OCI-LY7 (cell line): ENCODE data around the gene KBTBD4. TPM values are rescaled to one million over a fixed set of nuclear protein-coding genes. Genes with fewer than 3 reads are reported as not detected.
A peak's percentile ranks its signal among the peaks of the same experiment; 100 is the strongest.

Source experiments
- BruUV-seq: library from RNA; stranded (reverse); fragments of 400-500 nt; replicated peaks from 2 replicates; lab custom pipeline; 2021; lab: Mats Ljungman, UMichigan
- CTCF ChIA-PET: fragments of 300-600 bp; sonication (Branson Sonifier 250); formaldehyde crosslinking; loops from one replicate; lab custom pipeline; 2022; ENCODE audit warnings: antibody characterized with exemption; ENCODE audit not compliant: unreplicated experiment; lab: Charles Lee
- POLR2A ChIA-PET: fragments of 300-600 bp; sonication (Branson Sonifier 250); formaldehyde crosslinking; loops from one replicate; lab custom pipeline; 2022; ENCODE audit warnings: antibody characterized with exemption; lab: Charles Lee
- DNase-seq: peaks from one replicate; pipeline ENCODE4 v3.0.0-alpha.2; 2015; ENCODE audit warnings: low spot score
- H2AFZ ChIP-seq: fragments of 200-600 bp; sonication (generic), shearing (Covaris generic); 2 replicates; pipeline ENCODE4 v1.6.1; 2014; ENCODE audit warnings: mild to moderate bottlenecking, antibody characterized with exemption, low read length, moderate library complexity
- H3K27ac ChIP-seq: fragments of 200-600 bp; sonication (generic); 2 replicates; pipeline ENCODE4 v1.5.1; 2014; ENCODE audit warnings: mixed run types, low read depth, mild to moderate bottlenecking, moderate library complexity, low read length, inconsistent platforms; ENCODE audit not compliant: poor library complexity, severe bottlenecking
- H3K36me3 ChIP-seq: fragments of 200-600 bp; sonication (generic); 2 replicates; pipeline ENCODE4 v1.6.1; 2014; ENCODE audit warnings: mild to moderate bottlenecking, antibody characterized with exemption, low read length, moderate library complexity, mixed read lengths; ENCODE audit not compliant: insufficient read depth
- H3K4me1 ChIP-seq: fragments of 200-600 bp; sonication (generic); 2 replicates; pipeline ENCODE4 v1.5.1; 2014; ENCODE audit warnings: mild to moderate bottlenecking, low read length; ENCODE audit not compliant: insufficient read depth, poor library complexity, severe bottlenecking
- H3K4me2 ChIP-seq: fragments of 200-600 bp; sonication (generic); 2 replicates; pipeline ENCODE4 v1.6.1; 2014; ENCODE audit warnings: mild to moderate bottlenecking, low read length
- H3K4me3 ChIP-seq: fragments of 200-600 bp; sonication (generic); 2 replicates; pipeline ENCODE4 v1.5.1; 2014; ENCODE audit warnings: mild to moderate bottlenecking, low read depth, low read length; ENCODE audit not compliant: poor library complexity, severe bottlenecking
- H3K79me2 ChIP-seq: fragments of 200-600 bp; sonication (generic); 2 replicates; pipeline ENCODE4 v1.6.1; 2016; ENCODE audit warnings: low read depth, mild to moderate bottlenecking, low read length, moderate library complexity, mixed read lengths; ENCODE audit not compliant: insufficient read depth
- H3K9me2 ChIP-seq: fragments of 200-600 bp; sonication (generic); 2 replicates; pipeline ENCODE4 v1.6.1; 2016; ENCODE audit warnings: mild to moderate bottlenecking, low read length, mixed read lengths; ENCODE audit not compliant: insufficient read depth
- H3K9me3 ChIP-seq: fragments of 200-600 bp; sonication (generic); 2 replicates; pipeline ENCODE4 v1.6.1; 2014; ENCODE audit warnings: mild to moderate bottlenecking, mixed run types, low read length, mixed read lengths
- H4K20me1 ChIP-seq: fragments of 200-600 bp; sonication (generic); 2 replicates; pipeline ENCODE4 v1.6.1; 2014; ENCODE audit warnings: mild to moderate bottlenecking, antibody characterized with exemption, low read length, moderate library complexity, mixed read lengths; ENCODE audit not compliant: insufficient read depth
- CTCF ChIP-seq: fragments of 200-600 bp; sonication (generic); conservative IDR thresholded peaks from 2 replicates; pipeline ENCODE4 v1.5.1; 2014; ENCODE audit warnings: mild to moderate bottlenecking, antibody characterized with exemption, low read length, moderate library complexity, mixed read lengths
- EZH2phosphoT487 ChIP-seq: fragments of 200-600 bp; sonication (generic); IDR thresholded peaks from 2 replicates; pipeline ENCODE4 v1.6.1; 2018; ENCODE audit warnings: low read depth, borderline replicate concordance, mild to moderate bottlenecking, mixed run types, antibody characterized with exemption, low read length, moderate library complexity, mixed read lengths
- intact Hi-C: fragments of 100-400 bp; cut with micrococcal nuclease; formaldehyde crosslinking; loops from one replicate; pipeline ENCODE4 v1.10.0; 2022; ENCODE audit not compliant: unreplicated experiment
- total RNA-seq, 2 experiments: library from RNA; depleted of rRNA in 1 of 2; stranded (reverse); fragments of >200 nt in 1 of 2; shearing (Covaris generic) in 1 of 2; gene quantifications; 2 replicates each; pipeline ENCODE4 v1.2.3, GENCODE V29; 2014 to 2022

The KBTBD4 gene
- total RNA-seq, 2 experiments from 2014 or later: 18.4 to 25.2 TPM

- H3K4me3 ChIP-seq: peak overlapping the region; percentile 75
- H2AFZ ChIP-seq: peak overlapping the region; percentile 97
- H3K4me1 ChIP-seq: peaks cover 7% of the 10 kb centered on the region
- DNase-seq: no peak
- ChIA-PET CTCF (interaction anchor here (0.7 kb wide), 1 partner anchor 12 kb away, joined by 7 read pairs; the partner anchor contains the start of genes KBTBD4 and NDUFS3), POLR2A (interaction anchor here (0.6 to 1.5 kb wide), 10 partner anchors 12 to 1560 kb away, joined by 3 to 11 read pairs (median 4); partner anchors contain the start of genes CELF1, KBTBD4 and NDUFS3)
- H3K9me3 ChIP-seq: no peaks in the 10 kb centered on the region
- peaks cover 25% of the 10 kb centered on the region for H3K36me3 ChIP-seq
- H4K20me1 ChIP-seq: no peaks in the 10 kb centered on the region
- peak overlapping the region; percentile 23 for H3K27ac ChIP-seq
- no TSS peak for BruUV-seq
- H3K9me2 ChIP-seq: no peaks in the 10 kb centered on the region
- intact Hi-C loops: no loop called here
- H3K79me2 ChIP-seq: peaks cover 6% of the 10 kb centered on the region; the same call in 1 of the 2 replicates
- H3K4me2 ChIP-seq: peak overlapping the region; percentile 69
- TF ChIP-seq EZH2phosphoT487 (no peak), CTCF (no peak)
These were observed 12.5 kb downstream of the KBTBD4 start for GRCh38 chr11:47566149-47566698.

GRCh38 chr11:47565340-47566148, 13.2 kb downstream of the KBTBD4 start, which contains the start of gene PTPMT1:
Gene PTPMT1, plus strand, starts transcription at chr11:47565599. Its CDS starts 24 bp downstream, at chr11:47565623.
- ChIA-PET POLR2A (interaction anchor here (0.6 to 1.5 kb wide), 7 partner anchors 9 to 203 kb away, joined by 3 to 11 read pairs (median 4); partner anchors contain the start of genes KBTBD4 and NDUFS3), CTCF (interaction anchor here (0.9 to 1.0 kb wide), 2 partner anchors 9 to 13 kb away, joined by 3 read pairs; partner anchors contain the start of genes KBTBD4 and NDUFS3)
- TF ChIP-seq EZH2phosphoT487 (no peak), CTCF (no peak)
- peak within 1 kb of the TSS; percentile 23 for H3K27ac ChIP-seq
- H3K9me3 ChIP-seq: no peaks in the 10 kb centered on the region
- peaks cover 18% of the 10 kb centered on the region for H3K36me3 ChIP-seq
- peak within 1 kb of the TSS; percentile 75 for H3K4me3 ChIP-seq
- no TSS peak for BruUV-seq
- peaks cover 7% of the 10 kb centered on the region for H3K4me1 ChIP-seq
- H3K4me2 ChIP-seq: peak within 1 kb of the TSS; percentile 69
- no peaks in the 10 kb centered on the region for H4K20me1 ChIP-seq
- peak within 1 kb of the TSS; percentile 97 for H2AFZ ChIP-seq
- H3K9me2 ChIP-seq: no peaks in the 10 kb centered on the region
- H3K79me2 ChIP-seq: peaks cover 6% of the 10 kb centered on the region; the same call in 1 of the 2 replicates
- peak; percentile 69 for DNase-seq
- intact Hi-C loops: no loop called here
